IMR-90 (cell line): Measurements from ENCODE around the gene TNFAIP8. TPM values are rescaled to one million over a fixed set of nuclear protein-coding genes. Genes with fewer than 3 reads are reported as not detected.

Experiments
- ATAC-seq: fragments of 200-7000 bp; cut with Tn5 transposase; 2 replicates; pipeline ENCODE4 v1.9.1; 2020; ENCODE audit warnings: low read depth, mild to moderate bottlenecking, moderate library complexity
- BruUV-seq: library from RNA; stranded (reverse); fragments of 400-500 nt; replicated peaks from 2 replicates; lab custom pipeline; 2021; lab: Mats Ljungman, UMichigan
- CTCF ChIA-PET: fragments of 300-600 bp; formaldehyde crosslinking; extraction: SDS; loops from one replicate; lab custom pipeline; 2021; ENCODE audit warnings: antibody characterized with exemption; lab: Yijun Ruan, JAX
- POLR2A ChIA-PET: fragments of 300-600 bp; sonication (Branson Sonifier 250); formaldehyde crosslinking; loops from one replicate; lab custom pipeline; 2022; ENCODE audit warnings: antibody characterized with exemption; ENCODE audit not compliant: unreplicated experiment; lab: Charles Lee
- DNase-seq: peaks from one replicate; pipeline ENCODE4 v3.0.0; 2013
- H2AFZ ChIP-seq: replicated peaks from 2 replicates; pipeline ENCODE3; 2013; ENCODE audit warnings: low read length, mild to moderate bottlenecking; ENCODE audit not compliant: poor library complexity
- H2AK5ac ChIP-seq: 2 replicates; pipeline ENCODE4 v1.6.1; 2013; ENCODE audit warnings: low read depth, low read length, inconsistent platforms
- H2AK9ac ChIP-seq: replicated peaks from 2 replicates; pipeline ENCODE3; 2013; ENCODE audit warnings: mild to moderate bottlenecking, low read depth, low read length, moderate library complexity; ENCODE audit not compliant: poor library complexity
- H2BK120ac ChIP-seq: 2 replicates; pipeline ENCODE4 v1.6.1; 2013; ENCODE audit warnings: low read depth, low read length, inconsistent platforms
- H2BK15ac ChIP-seq: 3 replicates; pipeline ENCODE4 v1.6.1; 2013; ENCODE audit warnings: low read depth, low read length, inconsistent platforms
- H2BK20ac ChIP-seq: 2 replicates; pipeline ENCODE4 v1.6.1; 2013; ENCODE audit warnings: low read depth, mild to moderate bottlenecking, inconsistent platforms, low read length, moderate library complexity
- H2BK5ac ChIP-seq: 2 replicates; pipeline ENCODE4 v1.6.1; 2013; ENCODE audit warnings: mild to moderate bottlenecking, low read depth, low read length, inconsistent platforms; ENCODE audit not compliant: poor library complexity, severe bottlenecking
- H3K14ac ChIP-seq: replicated peaks from 2 replicates; pipeline ENCODE4 v1.6.1; 2013; ENCODE audit warnings: low read depth, low read length, inconsistent platforms
- H3K18ac ChIP-seq: 2 replicates; pipeline ENCODE4 v1.6.1; 2013; ENCODE audit warnings: low read depth, low read length, control low read depth
- H3K23ac ChIP-seq: 2 replicates; pipeline ENCODE4 v1.6.1; 2013; ENCODE audit warnings: low read depth, low read length, inconsistent platforms
- H3K27ac ChIP-seq: 2 replicates; pipeline ENCODE4 v1.5.1; 2013; ENCODE audit warnings: mild to moderate bottlenecking, control low read depth, low read length; ENCODE audit not compliant: insufficient read depth
- H3K27me3 ChIP-seq: 2 replicates; pipeline ENCODE4 v1.6.1; 2013; ENCODE audit warnings: low read length; ENCODE audit not compliant: control insufficient read depth, insufficient read depth
- H3K36me3 ChIP-seq: 2 replicates; pipeline ENCODE4 v1.6.1; 2013; ENCODE audit warnings: low read length, mixed read lengths; ENCODE audit not compliant: control insufficient read depth, insufficient read depth
- H3K4ac ChIP-seq: 2 replicates; pipeline ENCODE4 v1.6.1; 2013; ENCODE audit warnings: low read depth, low read length, inconsistent platforms
- H3K4me1 ChIP-seq: 2 replicates; pipeline ENCODE4 v1.6.1; 2013; ENCODE audit warnings: low read length, mixed read lengths; ENCODE audit not compliant: control insufficient read depth, insufficient read depth
- H3K4me2 ChIP-seq: 2 replicates; pipeline ENCODE4 v1.6.1; 2013; ENCODE audit warnings: low read depth, mild to moderate bottlenecking, control low read depth, low read length, moderate library complexity
- H3K4me3 ChIP-seq: 2 replicates; pipeline ENCODE4 v1.5.1; 2013; ENCODE audit warnings: low read depth, mild to moderate bottlenecking, control low read depth, low read length, moderate library complexity; ENCODE audit not compliant: insufficient read depth
- H3K56ac ChIP-seq: 2 replicates; pipeline ENCODE4 v1.6.1; 2013; ENCODE audit warnings: low read length, inconsistent platforms; ENCODE audit not compliant: insufficient read depth; ENCODE audit errors: extremely low read depth
- H3K79me1 ChIP-seq, 2 experiments: 2 replicates each; pipeline ENCODE4 v1.6.1; 2013; ENCODE audit warnings: low read length in 2 of 2, inconsistent platforms in 1 of 2, low read depth in 1 of 2
- H3K9ac ChIP-seq: 2 replicates; pipeline ENCODE4 v1.6.1; 2013; ENCODE audit warnings: low read depth, low read length, control low read depth
- H3K9me1 ChIP-seq: 2 replicates; pipeline ENCODE4 v1.6.1; 2013; ENCODE audit warnings: low read length, inconsistent platforms; ENCODE audit not compliant: insufficient read depth
- H3K9me3 ChIP-seq: 2 replicates; pipeline ENCODE4 v1.6.1; 2013; ENCODE audit warnings: low read length; ENCODE audit not compliant: control insufficient read depth, insufficient read depth
- H4K20me1 ChIP-seq: 2 replicates; pipeline ENCODE4 v1.6.1; 2013; ENCODE audit warnings: low read length, inconsistent platforms; ENCODE audit not compliant: insufficient read depth
- H4K5ac ChIP-seq: 2 replicates; pipeline ENCODE4 v1.6.1; 2013; ENCODE audit warnings: mild to moderate bottlenecking, low read depth, low read length, control low read depth
- H4K8ac ChIP-seq, 2 experiments: 2 replicates each; pipeline ENCODE4 v1.6.1; 2013; ENCODE audit warnings: low read depth in 2 of 2, low read length in 2 of 2, control low read depth in 1 of 2, inconsistent platforms in 1 of 2
- H4K91ac ChIP-seq: 2 replicates; pipeline ENCODE4 v1.6.1; 2013; ENCODE audit warnings: low read depth, low read length, inconsistent platforms; ENCODE audit not compliant: insufficient read depth
- BHLHE40 ChIP-seq: fragments of 150-350 bp; IDR thresholded peaks from 2 replicates; pipeline ENCODE4 v1.6.1; 2016; ENCODE audit warnings: mild to moderate bottlenecking, low read depth, low read length
- CEBPB ChIP-seq: IDR thresholded peaks from 2 replicates; pipeline ENCODE4 v1.6.1; 2012; ENCODE audit warnings: low read depth, low read length, improper control_type of control experiment
- CHD1 ChIP-seq: IDR thresholded peaks from 2 replicates; pipeline ENCODE4 v1.6.1; 2012; ENCODE audit warnings: low read depth, low read length, improper control_type of control experiment
- CTCF ChIP-seq: conservative IDR thresholded peaks from 2 replicates; pipeline ENCODE4 v1.5.1; 2012; ENCODE audit warnings: mild to moderate bottlenecking, low read depth, low read length, improper control_type of control experiment
- ELK1 ChIP-seq: fragments of 150-350 bp; IDR thresholded peaks from 2 replicates; pipeline ENCODE4 v1.6.1; 2016; ENCODE audit warnings: low read depth, mild to moderate bottlenecking, low read length, moderate library complexity, borderline replicate concordance
- FOS ChIP-seq: fragments of 150-350 bp; IDR thresholded peaks from 2 replicates; pipeline ENCODE4 v1.6.1; 2016; ENCODE audit warnings: low read depth, low read length
- MAFK ChIP-seq: IDR thresholded peaks from 2 replicates; pipeline ENCODE4 v1.6.1; 2012; ENCODE audit warnings: low read depth, low read length, improper control_type of control experiment
- MAZ ChIP-seq: IDR thresholded peaks from 2 replicates; pipeline ENCODE4 v1.6.1; 2012; ENCODE audit warnings: low read depth, mild to moderate bottlenecking, low read length, improper control_type of control experiment, moderate library complexity, borderline replicate concordance
- MXI1 ChIP-seq: IDR thresholded peaks from 2 replicates; pipeline ENCODE4 v1.6.1; 2012; ENCODE audit warnings: low read depth, mild to moderate bottlenecking, low read length, moderate library complexity, borderline replicate concordance
- NFE2L2 ChIP-seq: fragments of 150-350 bp; IDR thresholded peaks from 2 replicates; pipeline ENCODE4 v1.6.1; 2016; ENCODE audit warnings: low read depth, mild to moderate bottlenecking, low read length
- POLR2A ChIP-seq: IDR thresholded peaks from 2 replicates; pipeline ENCODE4 v1.6.1; 2012; ENCODE audit warnings: mild to moderate bottlenecking, low read depth, low read length
- RAD21 ChIP-seq: IDR thresholded peaks from 2 replicates; pipeline ENCODE4 v1.6.1; 2012; ENCODE audit warnings: low read length, improper control_type of control experiment
- RCOR1 ChIP-seq: IDR thresholded peaks from 2 replicates; pipeline ENCODE4 v1.6.1; 2012; ENCODE audit warnings: mild to moderate bottlenecking, low read length, improper control_type of control experiment; ENCODE audit not compliant: insufficient replicate concordance
- RFX5 ChIP-seq: IDR thresholded peaks from 2 replicates; pipeline ENCODE4 v1.8.0; 2012; ENCODE audit warnings: low read depth, mild to moderate bottlenecking, low read length, moderate library complexity
- SMC3 ChIP-seq: fragments of 150-350 bp; IDR thresholded peaks from 2 replicates; pipeline ENCODE4 v1.6.1; 2016; ENCODE audit warnings: low read depth, mild to moderate bottlenecking, antibody characterized with exemption, low read length, moderate library complexity
- USF2 ChIP-seq: fragments of 150-350 bp; IDR thresholded peaks from 2 replicates; pipeline ENCODE4 v1.6.1; 2017; ENCODE audit warnings: mild to moderate bottlenecking, antibody characterized with exemption, low read length, low read depth
- WGBS, 2 experiments: methylation state at CpG; one replicate each; pipeline versions ENCODE4 v1.1.5 to v1.1.7; 2013; ENCODE audit warnings: missing lambda C conversion rate in 2 of 2; ENCODE audit not compliant: insufficient read length in 1 of 2; ENCODE audit errors: extremely low coverage in 2 of 2; 5-methylcytosine and 5-hydroxymethylcytosine counted together
- dilution Hi-C: fragments of 300-500 bp; cut with HindIII; formaldehyde crosslinking; loops from one replicate; pipeline ENCODE4 v1.14.3; 2018; ENCODE audit warnings: low sequenced_read_pairs; ENCODE audit not compliant: unreplicated experiment
- in situ Hi-C: fragments of 300-500 bp; cut with MboI; formaldehyde crosslinking; loops from 3 replicates; pipeline ENCODE4 v1.14.3; 2019; ENCODE audit warnings: low sequenced_read_pairs, inconsistent platforms, mixed read lengths
- intact Hi-C: fragments of 100-400 bp; cut with micrococcal nuclease; formaldehyde crosslinking; loops from 2 replicates; pipeline ENCODE4 v1.10.0; 2022
- polyA plus RNA-seq, 3 experiments: library from polyadenylated mRNA; depleted of rRNA; stranded (reverse); fragments of >200 nt; gene quantifications; 2 replicates each; pipeline ENCODE4 v1.2.3, GENCODE V29; 2012; ENCODE audit warnings: low replicate concordance in 1 of 3
- total RNA-seq: library from RNA; depleted of rRNA; stranded (reverse); fragments of >200 nt; gene quantifications from 2 replicates; pipeline ENCODE4 v1.2.3, GENCODE V29; 2012

The TNFAIP8 gene
- total and polyA plus RNA-seq, 2 of the 4 experiments (the other 2 are of a cell fraction) = 20.3 to 29.9 TPM

- no peaks in the 10 kb centered on the region for H3K36me3 ChIP-seq
- WGBS, 2 experiments = no CpG with 5 or more reads among the region's 4 CpGs
- no peak overlapping the region for H3K56ac ChIP-seq
- no peak overlapping the region for H3K4ac ChIP-seq
- H3K4me1 ChIP-seq = peaks cover 5% of the 10 kb centered on the region
- ChIA-PET POLR2A (no interaction called here), CTCF (no interaction called here)
- no peak for DNase-seq
- no peak overlapping the region for H3K14ac ChIP-seq
- no peaks in the 10 kb centered on the region for H3K79me1 ChIP-seq
- H3K9me3 ChIP-seq = no peaks in the 10 kb centered on the region
- H3K23ac ChIP-seq = no peak overlapping the region
- H4K8ac ChIP-seq = no peak overlapping the region
- H4K20me1 ChIP-seq = no peaks in the 10 kb centered on the region
- intact Hi-C loops = no loop called here
- H3K18ac ChIP-seq = no peak overlapping the region
- H2AFZ ChIP-seq = no peak overlapping the region
- no peak overlapping the region for H2BK20ac ChIP-seq
- peaks cover 3% of the 10 kb centered on the region; the same call in 1 of the 2 replicates for H3K27me3 ChIP-seq
- no peak overlapping the region for H3K27ac ChIP-seq
- H2BK5ac ChIP-seq = no peak overlapping the region
- H4K5ac ChIP-seq = no peak overlapping the region
- no peak overlapping the region for H2BK120ac ChIP-seq
- no peak overlapping the region for H3K9ac ChIP-seq
- no peak for ATAC-seq
- peaks cover 4% of the 10 kb centered on the region for H3K9me1 ChIP-seq
- H4K91ac ChIP-seq = no peak overlapping the region
- no peak overlapping the region for H2BK15ac ChIP-seq
- no peak overlapping the region for H2AK9ac ChIP-seq
- H3K4me3 ChIP-seq = no peak overlapping the region
- dilution Hi-C loops = no loop called here
- in situ Hi-C loops = no loop called here
- TF ChIP-seq CTCF (no peak), RAD21 (no peak), FOS (no peak), MAZ (no peak), SMC3 (no peak), CEBPB (no peak), RFX5 (no peak), CHD1 (no peak), NFE2L2 (no peak), MXI1 (no peak), USF2 (no peak), RCOR1 (no peak), BHLHE40 (no peak), ELK1 (no peak), MAFK (no peak), POLR2A (no peak)
- H2AK5ac ChIP-seq = no peak overlapping the region
- BruUV-seq = no TSS peak
- H3K4me2 ChIP-seq = no peak overlapping the region
These were observed 46.7 kb downstream of the TNFAIP8 start for GRCh38 chr5:119402555-119402954.
